ENCODE data around the gene SLC25A4. TPM values are rescaled to one million over a fixed set of nuclear protein-coding genes. Genes with fewer than 3 reads are reported as not detected.
"Not testable (repeated sequence)": the region's sequence is repeated elsewhere in the genome, so short reads cannot be mapped to it uniquely, and the experiment has no call there.

The SLC25A4 gene
- 23.7 TPM for polyA plus RNA-seq (2013, experiment 1 of 2; ENCODE audit: insufficient read length)
- polyA plus RNA-seq (2013, experiment 2 of 2; ENCODE audit: insufficient read length), result 25.4 TPM

DNA sequence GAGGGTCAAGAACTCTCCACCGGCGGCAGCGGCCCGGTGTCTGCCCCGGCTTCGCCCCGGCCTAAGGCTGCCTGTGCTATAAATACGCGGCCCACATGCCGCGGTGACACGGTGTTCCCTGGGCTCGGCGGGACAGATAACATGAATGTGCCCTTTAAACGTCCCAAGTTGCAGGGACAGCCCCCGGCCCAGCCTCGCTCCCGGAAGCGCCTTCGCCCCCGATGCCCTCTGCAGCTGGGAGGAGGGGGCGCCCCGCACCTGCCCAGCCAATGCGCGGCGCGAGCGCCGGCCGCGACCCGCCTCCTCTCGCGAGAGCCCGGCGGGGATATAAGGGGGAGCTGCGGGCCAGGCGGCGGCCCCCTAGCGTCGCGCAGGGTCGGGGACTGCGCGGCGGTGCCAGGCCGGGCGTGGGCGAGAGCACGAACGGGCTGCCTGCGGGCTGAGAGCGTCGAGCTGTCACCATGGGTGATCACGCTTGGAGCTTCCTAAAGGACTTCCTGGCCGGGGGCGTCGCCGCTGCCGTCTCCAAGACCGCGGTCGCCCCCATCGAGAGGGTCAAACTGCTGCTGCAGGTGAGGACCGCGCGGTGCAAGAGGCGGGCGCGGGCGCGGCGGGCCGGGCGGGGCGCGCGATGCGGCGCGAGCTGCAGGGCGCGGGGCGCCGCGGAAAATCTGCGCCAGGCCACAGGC is at the start of gene SLC25A4:
Gene SLC25A4 (plus strand): TSS at position 355 of the 689 bp plus-strand sequence. CDS start 107 bp downstream, at position 462.
- DNase-seq, result peak; percentile 80

GRCh38 chr4:185093603-185094002 is 49.5 kb upstream of the SLC25A4 start:
- no peak for DNase-seq

- peak; percentile 40 for DNase-seq
Observed at GRCh38 chr4:185096032-185096653, 46.9 kb upstream of the SLC25A4 start.

- DNase-seq, result no peak
Observed at GRCh38 chr4:185098474-185098873, 44.6 kb upstream of the SLC25A4 start.

DNA sequence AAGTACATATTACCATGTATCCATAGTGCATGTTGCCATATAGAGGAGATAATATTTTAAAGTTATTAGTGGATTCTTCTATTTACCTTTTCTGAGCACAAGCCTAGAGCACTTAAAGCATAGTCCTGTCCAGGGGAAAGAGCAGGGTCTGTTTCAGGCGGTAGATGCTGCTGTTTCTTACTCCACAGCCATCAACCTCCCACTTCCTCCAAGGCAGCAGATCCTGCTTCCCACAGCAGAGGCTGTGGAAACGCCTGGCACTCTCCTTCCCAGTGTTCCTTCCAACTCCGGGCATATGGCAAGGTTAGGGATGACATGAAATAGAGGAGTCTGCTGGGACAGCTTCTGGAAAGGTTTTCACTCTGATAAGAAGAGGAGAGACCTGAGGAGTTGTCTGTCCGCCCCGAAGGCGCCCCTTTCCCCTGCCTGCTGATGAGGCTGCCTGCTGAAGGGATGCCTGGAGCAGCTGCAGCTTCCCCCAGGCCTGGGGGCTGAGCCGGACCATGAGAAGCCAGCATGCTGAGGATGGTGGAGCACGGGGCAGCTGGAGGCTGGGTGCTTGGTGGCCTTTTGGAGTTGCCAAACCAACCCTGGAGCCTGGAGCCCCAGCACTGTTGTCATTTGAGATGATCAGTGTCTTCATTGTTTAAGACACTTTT is 43.9 kb upstream of the SLC25A4 start:
- no peak for DNase-seq

GRCh38 chr4:185099940-185100339 is 43.1 kb upstream of the SLC25A4 start:
- DNase-seq, result no peak

- DNase-seq, result no peak
Observed at GRCh38 chr4:185100423-185100822, 42.6 kb upstream of the SLC25A4 start.

GRCh38 chr4:185101354-185101890 is 41.6 kb upstream of the SLC25A4 start:
- DNase-seq, result no peak

- DNase-seq, result no peak
Observed at GRCh38 chr4:185104733-185105132, 38.3 kb upstream of the SLC25A4 start.

- DNase-seq, result no peak
Observed at GRCh38 chr4:185106353-185106752, 36.7 kb upstream of the SLC25A4 start.

DNA sequence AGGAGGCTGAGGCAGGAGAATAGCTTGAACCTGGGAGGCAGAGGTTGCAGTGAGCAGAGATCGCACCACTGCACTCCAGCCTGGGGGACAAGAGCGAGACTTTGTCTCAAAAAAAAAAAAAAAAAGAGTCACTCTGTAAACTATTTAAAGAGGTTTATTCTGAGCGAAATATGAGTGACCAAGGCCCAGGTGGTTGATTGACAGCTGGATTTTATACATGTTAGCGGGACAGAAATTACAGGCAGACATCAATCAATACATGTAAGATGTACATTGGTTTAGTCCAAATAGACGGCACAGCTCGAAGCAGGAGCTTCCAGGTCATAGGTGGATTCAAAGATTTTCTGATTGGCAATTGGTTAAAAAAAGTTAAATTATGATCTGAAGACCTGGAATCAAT is 35.5 kb upstream of the SLC25A4 start:
- DNase-seq, result not testable (repeated sequence)

- no peak for DNase-seq
Observed at GRCh38 chr4:185108185-185108584, 34.9 kb upstream of the SLC25A4 start.

- DNase-seq, result no peak
Observed at GRCh38 chr4:185108669-185109068, 34.4 kb upstream of the SLC25A4 start.

- no peak for DNase-seq
Observed at GRCh38 chr4:185109736-185110135, 33.3 kb upstream of the SLC25A4 start.

GRCh38 chr4:185110375-185110823 is 32.7 kb upstream of the SLC25A4 start:
- DNase-seq, result no peak

- peak; percentile 80 for DNase-seq
Observed at GRCh38 chr4:185112104-185112503, 31.0 kb upstream of the SLC25A4 start.

GRCh38 chr4:185113340-185113739 is 29.7 kb upstream of the SLC25A4 start:
- peak; percentile 19 for DNase-seq

GRCh38 chr4:185115827-185116232 is 27.2 kb upstream of the SLC25A4 start:
- peak; percentile 58 for DNase-seq

- DNase-seq, result no peak
Observed at GRCh38 chr4:185117300-185117934, 25.6 kb upstream of the SLC25A4 start.

DNA sequence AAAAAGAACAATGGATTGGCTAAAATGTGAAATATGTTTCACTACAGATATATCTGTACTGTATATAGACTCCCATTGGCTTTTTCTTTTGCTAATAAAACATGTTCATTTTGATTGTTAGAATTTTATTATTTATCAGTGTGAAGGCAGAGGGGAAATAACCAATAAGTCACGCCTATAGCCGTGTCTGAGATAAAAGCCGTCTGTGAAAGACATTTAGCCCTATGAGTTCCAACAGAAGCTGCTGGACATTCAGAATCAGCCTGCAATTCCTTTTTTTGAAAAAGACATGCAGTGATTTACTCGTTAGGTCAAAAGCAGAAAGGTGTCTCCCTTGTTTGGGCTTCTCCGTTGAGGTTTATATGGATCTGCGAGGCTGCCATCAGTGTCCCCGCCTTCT is 24.2 kb upstream of the SLC25A4 start:
- no peak for DNase-seq

- not testable (repeated sequence) for DNase-seq
Observed at GRCh38 chr4:185119467-185119866, 23.6 kb upstream of the SLC25A4 start.

DNA sequence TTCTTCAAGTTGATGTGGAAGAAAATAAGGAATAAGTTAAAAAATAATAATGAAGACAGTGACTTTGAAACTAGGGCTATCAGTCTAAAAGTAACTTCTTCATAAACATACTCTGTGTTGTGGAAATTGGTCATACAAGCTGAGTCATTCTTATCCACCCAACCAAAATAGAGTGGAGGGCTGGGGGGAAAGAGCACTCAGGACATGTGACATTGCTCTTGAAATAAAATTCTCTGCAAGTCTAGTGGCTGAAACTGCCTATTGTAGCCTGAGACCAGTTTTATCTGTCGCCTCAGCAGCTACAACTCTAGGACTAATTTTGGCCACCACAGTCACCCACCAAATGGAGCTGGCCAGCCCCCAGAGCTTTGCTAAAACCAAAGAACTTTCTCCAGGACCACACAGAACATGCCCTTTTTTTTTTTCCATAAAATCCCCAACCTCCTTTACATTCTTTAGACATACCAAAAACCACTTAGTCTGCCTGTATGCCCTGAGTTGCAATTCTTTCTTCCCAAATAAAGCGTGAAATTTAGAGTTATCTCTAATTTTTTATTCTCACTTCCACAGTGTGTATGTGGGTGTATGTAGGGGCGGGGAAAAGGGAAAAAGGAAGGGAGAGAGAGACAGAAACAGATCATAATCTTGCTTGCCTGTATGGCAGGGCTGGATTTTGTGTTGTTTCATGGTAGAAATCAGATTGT is 23.0 kb upstream of the SLC25A4 start:
- no peak for DNase-seq
